ENCODE results near the gene SMARCA2.

Gene SMARCA2

DNA sequence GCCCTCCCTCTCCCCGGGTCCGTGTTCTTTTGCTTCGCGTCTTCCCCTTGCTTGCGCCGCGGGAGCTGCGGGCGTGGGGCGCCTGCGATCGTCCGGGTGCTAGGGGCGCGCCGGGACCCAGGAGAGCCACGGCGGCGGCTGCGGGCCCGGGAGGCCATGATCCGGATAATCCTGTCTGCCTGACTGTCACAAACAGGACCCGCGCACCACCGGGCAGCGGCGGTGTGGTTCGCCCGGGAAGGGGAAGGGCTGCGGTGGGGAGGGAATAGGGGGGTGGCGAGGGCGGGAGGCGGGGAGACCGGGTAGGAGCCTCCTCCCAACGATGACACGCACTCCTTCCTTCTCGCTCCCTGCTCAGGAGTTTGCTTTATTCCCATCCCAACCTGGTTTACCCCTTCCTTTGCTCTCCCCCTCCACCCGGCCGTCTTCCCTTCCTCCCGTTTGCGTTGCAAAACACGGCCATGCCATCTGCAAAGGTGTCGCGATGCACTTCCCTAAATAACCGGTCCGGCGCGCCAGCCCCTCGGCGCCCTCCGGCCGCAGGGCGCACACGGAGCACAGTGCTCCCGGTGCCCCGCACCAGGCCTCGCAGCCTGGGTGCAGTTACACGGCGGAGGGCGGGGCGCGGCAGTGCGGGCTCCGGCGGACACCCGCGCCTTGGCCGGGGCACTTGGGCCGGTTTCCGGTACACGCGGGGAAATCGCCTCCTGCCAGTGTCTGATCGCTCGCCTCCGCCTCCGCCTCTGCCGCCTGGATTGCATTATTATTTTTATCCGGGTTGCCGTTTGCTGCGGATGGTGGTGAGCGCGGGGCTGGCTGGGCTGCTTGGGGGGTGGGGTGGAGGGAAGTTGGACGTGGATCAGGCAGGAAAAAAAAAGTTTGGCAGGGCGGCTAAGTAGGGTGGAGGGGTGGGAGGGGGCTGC is 1.5 kb downstream of the SMARCA2 start:
- DNase-seq = peak; percentile 71

DNA sequence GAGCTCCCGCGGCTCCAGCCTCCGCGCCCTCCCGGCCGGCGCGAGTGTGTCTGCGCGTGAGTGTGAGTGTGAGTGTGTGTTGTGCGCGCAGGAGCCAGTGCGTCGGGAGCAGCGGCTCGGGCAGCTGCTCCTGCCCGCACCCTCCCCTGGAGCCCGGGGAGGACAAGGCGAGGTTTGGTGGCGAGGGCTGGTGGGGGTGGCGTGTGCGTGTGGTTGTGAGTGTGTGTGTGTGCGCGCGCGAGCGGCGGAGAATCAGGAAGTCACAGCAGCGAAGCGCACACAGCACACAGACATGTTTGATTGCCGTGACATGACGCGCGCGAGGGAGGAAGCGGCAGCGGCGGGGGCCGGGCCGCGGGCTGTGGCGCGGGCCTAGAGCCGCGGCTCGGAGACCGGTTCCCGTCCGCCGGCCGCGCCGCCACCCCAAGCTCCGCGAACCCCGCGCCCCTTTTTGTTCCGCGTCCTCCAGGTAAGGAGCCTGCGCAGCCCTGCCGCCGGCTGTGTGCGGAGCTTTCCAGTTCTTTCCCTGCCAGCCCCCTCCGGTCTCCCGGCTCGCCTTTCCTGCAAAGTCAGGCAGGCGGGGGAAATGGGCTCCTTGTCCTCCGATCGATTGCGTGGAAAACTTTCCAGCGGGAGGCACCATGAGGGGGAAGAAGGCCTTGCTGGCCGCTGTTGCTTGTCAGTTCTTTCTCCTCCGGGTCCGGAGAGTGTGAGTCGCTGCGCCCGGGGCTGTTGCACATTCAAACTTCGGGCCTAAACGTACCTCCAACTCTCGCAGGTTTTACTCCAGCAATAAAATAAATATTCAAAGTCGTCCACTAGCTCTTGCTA is 2.4 kb downstream of the SMARCA2 start:
- DNase-seq = peak; percentile 73

DNA sequence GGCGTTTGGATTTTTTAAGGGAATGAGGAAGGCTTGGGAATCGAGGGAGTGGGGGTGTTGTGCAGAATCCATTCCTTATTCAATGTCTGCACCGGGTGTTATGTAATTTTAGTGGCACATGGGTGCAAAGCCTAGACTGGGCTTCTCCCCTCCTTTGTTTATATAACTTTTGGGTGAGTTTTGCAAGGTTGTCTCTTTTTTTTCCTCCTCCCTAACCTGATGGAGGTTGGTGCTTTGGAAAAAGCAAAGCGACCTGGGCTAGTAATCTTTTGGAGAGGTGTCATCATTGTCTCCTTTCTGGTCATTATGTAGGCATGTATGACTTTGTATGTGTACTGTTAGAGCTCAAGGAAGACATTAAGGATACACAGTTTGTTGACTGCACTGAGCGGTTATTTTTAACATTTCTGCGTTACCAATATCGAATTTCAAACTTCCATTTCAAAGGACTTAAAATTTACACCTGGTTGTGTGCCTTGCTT is 3.1 kb downstream of the SMARCA2 start:
- DNase-seq = no peak

DNA sequence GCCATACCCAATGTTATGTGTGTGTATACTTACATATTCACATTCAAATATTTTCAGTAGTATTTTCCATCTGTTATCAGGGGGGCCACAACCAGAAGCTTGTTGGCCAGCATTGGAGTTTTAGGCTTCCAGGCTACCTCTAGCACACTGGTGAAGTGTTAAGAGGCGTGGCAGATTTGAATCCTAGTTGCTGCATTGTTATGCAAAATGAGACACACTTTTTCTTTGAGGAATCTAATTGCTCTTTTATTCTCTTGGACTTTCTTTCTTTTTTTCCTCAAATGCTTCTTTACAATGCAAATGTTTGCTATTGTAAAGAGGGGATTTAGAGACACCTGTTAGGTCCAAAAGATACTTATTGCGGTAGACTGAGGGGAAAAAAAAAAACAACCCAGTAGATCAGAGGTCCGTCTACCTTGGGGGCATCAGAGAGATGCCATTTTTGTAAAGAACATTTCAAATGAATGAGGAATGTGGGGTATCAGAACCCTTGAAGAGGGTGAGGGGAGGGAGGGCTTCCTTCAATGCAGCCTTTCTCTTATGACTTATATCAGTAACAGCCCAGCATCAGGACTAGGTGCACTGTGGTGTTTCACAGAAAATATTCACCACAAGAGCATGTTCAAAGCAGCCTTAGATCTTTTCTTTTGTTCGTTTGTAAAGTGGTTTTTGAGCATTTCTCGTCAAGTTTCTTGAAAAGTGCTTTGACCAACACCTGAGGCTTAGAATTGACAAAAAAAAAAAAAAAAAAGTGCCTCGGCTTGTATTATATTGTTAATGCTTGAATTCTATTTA is 3.8 kb downstream of the SMARCA2 start:
- DNase-seq = no peak

DNA sequence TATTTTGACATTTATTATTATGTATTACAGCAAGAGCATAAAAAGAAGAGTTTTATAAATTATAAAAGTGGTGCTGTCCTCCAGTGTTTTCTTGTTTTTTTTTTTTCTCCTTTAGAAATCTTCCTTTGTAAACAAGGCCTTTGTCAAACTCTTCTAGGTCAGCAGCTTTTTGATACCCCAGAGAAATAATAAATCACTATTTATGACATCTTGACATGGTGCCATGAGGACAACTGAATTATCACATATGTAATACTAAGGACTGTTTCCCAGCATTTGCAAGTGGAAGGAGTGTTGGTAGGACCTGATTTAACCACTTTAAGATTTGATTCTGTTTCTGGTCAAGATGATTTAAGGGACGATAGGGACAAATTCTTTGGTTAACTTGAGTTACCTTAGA is 4.6 kb downstream of the SMARCA2 start:
- DNase-seq = no peak

DNA sequence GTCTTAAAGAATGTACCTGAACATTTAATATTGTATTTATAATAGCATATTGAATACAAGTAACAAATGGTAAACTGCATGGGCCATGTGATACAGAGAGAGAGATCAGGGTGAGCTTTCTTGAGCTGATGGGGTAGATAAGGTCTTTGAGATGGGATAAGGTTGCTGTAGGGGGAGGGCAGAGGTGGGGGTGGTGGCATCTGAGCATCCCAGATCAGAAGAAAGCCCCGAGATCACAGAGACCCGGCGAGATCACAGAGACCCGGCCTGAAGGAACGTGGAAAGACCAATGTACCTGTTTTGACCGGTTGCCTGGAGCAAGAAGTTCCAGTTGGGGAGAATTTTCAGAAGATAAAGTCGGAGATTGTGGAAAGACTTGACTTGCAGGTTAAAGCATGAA is 6.6 kb downstream of the SMARCA2 start:
- DNase-seq = no peak

DNA sequence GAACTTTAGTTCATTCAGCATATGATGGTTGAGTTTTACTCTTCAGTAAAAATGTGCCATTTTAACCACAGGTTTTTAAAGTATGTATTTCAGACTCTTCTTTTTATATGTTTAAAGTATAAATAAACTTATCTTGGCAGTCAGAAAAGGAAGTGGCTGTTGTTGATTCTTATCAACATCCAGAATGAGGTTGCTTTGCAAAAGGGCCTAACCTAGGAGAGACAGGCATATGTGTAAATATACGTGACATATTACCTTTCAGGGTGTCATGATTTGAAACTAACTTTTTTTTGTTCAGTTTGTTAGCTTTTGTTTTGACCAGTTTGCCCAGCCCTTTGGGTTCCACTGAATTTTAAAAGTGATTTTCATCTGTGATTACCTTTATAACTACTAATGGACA is 7.4 kb downstream of the SMARCA2 start:
- no peak for DNase-seq

DNA sequence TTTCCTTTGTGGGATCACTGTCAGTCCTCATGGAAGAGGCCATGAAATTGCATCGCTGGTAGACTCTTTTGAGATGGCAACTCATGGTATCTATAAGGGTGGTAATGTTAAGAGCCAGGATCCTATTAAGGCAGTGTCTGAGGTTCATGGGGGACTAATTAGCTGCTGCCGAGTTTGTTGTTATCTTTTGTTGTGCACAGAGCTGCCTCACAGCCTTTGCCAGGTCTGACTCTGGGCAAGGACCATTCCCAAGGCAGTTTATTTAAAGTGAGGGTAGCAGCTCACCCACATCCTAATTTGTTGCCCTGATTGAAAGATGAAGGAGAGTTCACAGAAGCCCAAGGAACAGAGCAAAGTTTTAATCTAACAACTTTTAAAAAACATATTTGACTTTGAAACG is 7.9 kb downstream of the SMARCA2 start:
- no peak for DNase-seq

DNA sequence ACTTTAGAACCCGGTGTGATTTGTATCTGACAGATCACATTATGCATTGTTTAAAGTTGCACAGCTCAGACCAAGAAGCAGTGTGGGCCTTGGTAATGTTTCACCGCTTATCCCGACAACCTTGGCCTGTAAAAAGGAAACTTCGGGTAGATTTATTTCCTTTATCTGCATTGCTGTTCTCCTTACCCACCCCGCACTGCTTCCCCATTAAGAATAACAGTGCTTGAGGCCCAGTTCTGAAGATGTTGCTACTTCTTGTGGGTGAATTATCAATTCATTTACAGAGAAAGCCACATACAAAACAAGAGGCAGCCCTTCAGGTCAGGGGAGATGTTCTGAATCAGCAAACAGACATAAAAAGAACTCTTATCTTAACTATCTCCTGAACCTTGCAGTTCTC is 8.4 kb downstream of the SMARCA2 start:
- no peak for DNase-seq

DNA sequence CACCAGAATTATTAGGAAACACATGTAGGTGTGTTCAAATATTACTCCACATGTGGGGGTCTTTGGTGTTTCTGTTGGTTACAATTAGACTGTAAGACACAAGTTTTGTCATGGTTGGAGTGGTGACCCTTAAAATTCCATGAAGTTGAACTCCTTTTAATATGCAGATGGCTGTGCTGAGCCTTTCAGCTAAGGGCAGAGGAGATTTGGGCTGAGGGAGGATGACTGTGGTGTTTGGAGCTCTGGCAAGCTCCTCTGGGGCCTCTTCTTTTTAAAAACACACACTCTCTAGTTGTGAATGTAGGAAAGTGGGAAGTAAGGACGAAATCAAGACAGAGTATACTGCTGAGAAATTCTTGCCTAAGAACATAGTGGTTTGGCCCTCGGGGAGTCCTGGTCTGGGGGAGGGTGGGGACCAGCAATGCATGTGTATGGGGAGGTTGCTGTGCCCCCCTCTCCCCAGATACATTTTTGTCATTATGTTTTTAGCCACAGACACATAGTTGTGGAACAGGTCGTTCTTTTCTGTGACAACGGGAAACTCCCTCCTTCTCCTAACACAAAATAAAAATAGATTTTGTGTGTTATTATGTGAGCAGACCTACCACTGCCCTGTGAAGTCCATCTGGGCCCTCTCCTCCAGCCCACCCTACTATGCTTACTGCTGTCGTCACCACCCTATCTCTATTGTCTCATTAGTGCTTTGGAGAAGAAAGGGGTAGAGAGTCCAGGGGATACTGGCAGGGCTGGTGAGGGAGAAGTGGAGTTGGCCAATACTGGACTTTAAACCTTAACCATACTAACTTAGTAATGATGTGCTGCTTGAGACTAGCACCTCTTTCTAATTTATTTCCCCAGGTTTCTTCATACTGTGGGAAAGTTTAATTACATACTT is 10.0 kb downstream of the SMARCA2 start:
- peak; percentile 46 for DNase-seq

DNA sequence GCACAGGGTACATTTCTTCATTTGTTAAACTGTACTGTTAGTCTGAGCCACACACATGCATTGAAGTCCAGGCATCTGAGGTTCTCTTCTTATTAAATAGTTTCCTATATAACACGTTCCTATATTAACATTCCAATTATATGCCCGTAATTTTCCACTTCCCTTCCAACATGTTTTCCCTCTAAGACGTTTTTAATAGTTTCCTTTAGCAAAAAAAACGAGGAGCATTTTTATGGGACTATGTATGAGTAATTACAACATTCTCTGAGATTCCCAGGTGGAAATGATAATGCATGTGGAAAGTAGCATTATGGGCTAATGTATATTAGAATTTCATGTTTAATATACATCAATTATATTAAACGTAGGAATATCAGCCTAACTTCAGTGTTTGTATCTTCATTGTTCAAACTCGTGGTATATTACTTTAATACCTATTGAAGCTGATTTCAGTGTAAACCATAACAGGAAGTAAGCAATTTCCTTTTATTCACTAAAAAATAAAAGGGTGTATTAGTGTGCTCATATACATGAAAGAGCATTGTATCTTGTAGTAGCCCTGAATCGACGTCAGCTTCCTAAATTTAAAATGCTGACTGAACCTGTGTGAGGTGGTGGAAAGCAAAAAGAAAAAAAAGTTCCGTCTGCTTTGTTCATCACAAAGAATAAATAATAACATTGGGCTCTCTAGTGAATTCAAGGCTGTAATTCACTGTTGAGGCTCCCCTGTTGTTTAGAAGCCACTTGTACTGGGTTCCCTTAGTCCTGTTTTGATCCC is 11.3 kb downstream of the SMARCA2 start:
- DNase-seq = peak; percentile 28

DNA sequence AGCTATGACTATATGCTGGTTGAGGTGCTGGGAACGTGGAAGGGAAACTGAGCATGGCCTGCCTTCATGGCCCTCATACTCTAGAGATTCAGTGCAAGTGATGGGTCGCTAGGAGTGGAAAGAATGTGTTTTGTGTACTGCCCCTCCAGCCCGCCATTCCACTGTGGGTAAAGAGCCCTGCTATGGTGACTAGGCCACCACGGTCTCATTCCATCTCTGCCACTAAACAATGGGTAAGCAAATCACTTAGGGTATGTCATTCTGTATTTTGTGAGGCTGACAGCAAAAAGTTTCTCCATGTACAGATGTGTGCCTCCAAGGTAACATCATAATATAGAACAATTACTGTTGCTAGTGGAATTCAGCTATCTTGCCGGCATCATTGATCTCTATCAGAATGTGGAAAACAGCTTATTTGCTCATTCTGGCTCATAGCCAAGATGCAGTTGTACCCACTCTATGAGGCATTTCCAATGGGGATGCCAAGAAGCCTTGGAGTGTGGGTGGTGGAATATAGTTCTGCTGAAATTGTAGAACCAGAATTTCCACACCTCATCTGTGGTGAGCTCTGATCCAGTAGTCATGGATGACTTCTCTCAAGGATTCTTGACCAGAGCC is 12.5 kb downstream of the SMARCA2 start:
- no peak for DNase-seq

DNA sequence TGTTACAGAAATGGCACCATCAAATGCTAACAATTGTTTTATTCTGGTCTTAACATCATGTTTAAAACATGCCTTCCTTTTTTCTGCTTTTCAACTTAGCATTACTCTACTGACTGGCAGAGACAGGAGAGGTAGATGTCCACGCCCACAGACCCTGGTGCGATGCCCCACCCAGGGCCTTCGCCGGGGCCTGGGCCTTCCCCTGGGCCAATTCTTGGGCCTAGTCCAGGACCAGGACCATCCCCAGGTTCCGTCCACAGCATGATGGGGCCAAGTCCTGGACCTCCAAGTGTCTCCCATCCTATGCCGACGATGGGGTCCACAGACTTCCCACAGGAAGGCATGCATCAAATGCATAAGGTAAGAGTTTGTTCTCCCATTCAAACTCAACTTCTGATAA is 13.7 kb downstream of the SMARCA2 start:
- no peak for DNase-seq

DNA sequence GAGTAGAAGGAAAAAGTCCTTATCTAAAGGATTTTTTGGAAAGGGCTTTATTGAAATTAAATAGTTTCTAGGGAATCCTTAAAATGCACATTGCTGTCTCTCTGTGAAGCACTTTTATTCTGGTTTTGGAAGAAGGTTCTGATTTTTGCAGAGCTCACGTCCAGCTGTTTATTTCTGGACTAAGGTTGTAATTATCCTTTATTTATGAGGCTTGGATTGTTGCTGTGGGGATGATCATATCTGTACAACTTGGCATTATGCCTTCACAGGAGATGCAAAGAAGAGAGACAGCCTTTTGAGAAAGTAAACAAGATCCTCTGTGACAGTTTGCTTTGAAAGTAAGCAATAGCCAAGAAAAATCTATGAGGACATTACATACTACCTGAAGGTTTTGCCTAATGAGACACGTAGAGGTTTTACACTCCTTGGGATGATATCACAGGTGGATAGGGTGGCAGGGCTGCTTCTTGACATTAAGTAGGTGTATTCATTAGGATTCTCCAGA is 14.6 kb downstream of the SMARCA2 start:
- no peak for DNase-seq

DNA sequence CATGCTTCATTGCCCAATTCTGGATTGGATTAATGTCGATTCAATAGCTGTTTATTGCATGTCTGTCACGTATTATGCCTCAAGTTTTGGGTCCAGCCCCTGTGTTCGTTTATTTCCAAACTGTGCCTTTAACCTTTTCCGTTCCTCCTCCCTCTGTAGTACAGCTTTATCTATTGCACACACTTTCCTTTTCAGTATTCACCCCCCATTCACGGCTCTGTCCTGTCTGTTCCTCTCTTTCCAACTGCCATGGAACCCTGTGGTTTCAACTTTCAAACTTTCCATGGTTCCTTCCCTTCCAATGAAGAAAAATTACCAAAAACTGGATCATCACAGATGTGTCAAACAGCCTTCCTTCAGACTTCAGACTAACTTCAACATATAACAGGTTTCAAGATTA is 17.1 kb downstream of the SMARCA2 start:
- no peak for DNase-seq

DNA sequence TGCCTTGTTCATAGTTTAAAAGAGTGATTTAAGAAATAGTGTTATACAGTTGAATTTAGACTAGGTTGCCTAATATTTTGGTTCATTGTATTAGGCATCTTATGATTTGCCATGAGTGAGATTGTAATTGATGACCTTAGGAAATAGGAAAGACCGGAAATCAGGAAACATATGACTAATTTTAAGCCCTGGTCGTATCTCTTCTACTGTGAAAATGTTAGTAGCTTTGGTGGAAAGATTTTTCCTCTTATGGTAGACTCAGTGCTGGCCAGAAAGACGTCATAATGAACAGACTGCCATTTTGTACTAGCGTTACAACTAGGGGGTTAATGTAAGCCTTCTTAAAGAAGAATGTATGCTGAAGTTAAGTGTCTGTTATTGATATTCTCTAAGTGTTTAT is 21.7 kb downstream of the SMARCA2 start:
- no peak for DNase-seq

DNA sequence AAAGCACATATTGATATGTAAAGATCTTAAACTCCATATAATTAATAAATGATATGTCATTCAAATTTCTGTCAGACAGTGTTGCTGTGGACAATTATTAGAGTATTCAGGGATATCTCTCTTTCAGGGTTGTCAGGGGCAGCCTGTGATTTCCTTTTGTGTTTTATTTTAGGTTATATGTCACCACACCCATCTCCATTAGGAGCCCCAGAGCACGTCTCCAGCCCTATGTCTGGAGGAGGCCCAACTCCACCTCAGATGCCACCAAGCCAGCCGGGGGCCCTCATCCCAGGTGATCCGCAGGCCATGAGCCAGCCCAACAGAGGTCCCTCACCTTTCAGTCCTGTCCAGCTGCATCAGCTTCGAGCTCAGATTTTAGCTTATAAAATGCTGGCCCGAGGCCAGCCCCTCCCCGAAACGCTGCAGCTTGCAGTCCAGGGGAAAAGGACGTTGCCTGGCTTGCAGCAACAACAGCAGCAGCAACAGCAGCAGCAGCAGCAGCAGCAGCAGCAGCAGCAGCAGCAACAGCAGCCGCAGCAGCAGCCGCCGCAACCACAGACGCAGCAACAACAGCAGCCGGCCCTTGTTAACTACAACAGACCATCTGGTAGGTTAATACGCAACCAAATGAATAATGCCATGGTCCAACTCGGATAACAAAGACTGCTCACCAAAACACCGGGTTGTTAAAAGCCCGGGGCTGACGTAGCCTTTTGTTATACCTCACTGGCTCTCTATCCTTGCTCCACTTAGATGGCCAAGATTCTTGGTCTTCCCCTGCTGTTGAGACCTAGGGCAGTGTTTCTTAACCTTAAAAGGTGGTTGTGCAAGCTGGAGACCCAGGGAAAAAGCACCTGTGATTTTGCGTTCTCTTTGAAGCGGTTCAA is 24.4 kb downstream of the SMARCA2 start:
- no peak for DNase-seq

DNA sequence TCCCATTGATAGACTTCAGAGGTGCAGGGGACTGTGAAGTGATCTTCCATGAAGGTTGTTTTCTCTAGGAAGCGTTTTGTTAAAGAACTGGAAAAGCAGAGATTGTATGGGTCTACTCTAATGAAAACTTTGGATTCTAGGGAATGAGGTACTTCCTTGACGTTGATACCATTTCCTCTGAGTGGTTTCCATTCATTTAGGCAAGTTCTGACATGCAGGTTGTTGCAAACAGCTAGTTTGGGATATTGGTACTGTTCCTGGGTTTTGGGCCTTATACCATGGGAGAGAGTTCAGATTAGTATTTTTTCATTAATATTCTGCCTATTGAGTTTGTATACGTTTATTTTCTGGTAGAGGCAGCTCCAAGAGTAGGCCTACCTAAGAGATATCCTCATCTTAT is 25.7 kb downstream of the SMARCA2 start:
- no peak for DNase-seq

DNA sequence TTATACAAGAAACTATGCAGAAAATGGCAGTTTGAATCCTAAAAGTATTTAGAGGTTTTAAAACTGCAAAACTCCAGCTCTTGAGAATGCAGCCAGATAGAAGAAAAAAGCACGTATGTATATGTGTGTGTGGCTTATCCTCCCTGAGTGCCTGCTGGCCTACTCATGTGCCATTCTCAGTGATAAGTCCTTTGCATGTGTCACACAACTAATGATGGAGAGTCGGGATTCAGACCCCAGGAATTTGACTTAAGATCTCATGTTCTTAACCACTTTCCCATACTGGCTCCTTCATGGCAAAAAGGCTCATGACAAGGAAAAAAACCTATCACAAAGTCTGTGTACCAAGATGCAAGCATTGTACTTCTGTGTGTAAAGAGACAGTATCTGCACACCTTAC is 26.6 kb downstream of the SMARCA2 start:
- DNase-seq = no peak
